Brain microvascular endothelial cell (primary cell): ENCODE data around the gene CTNND2.

ENCODE experiments used
- DNase-seq: peaks from one replicate; pipeline ENCODE4 v3.0.0-alpha.2; 2020
- H3K27ac ChIP-seq: fragments of 250-450 bp; sonication (Bioruptor Pico); 2 replicates; pipeline ENCODE4 v1.5.1; 2020; ENCODE audit warnings: mild to moderate bottlenecking, moderate library complexity
- H3K27me3 ChIP-seq: fragments of 250-450 bp; sonication (Bioruptor Pico); replicated peaks from 2 replicates; pipeline ENCODE4 v1.5.1; 2020; ENCODE audit warnings: mild to moderate bottlenecking
- H3K36me3 ChIP-seq: fragments of 250-450 bp; sonication (Bioruptor Pico); replicated peaks from 2 replicates; pipeline ENCODE4 v1.5.1; 2020; ENCODE audit warnings: mild to moderate bottlenecking
- H3K4me3 ChIP-seq: 2 replicates; pipeline ENCODE4 v1.5.1; 2011; ENCODE audit warnings: low read depth, mild to moderate bottlenecking, control low read depth, low read length, moderate library complexity
- in situ Hi-C: cut with HindIII; loops from 2 replicates; pipeline ENCODE4 v1.10.0; 2017; ENCODE audit warnings: low sequenced_read_pairs, low pct_ligation_motif_present
- TF ChIP-seq, protein P1 (sequence below): IDR thresholded peaks from 2 replicates; pipeline ENCODE4 v1.5.1; 2011; ENCODE audit warnings: low read depth, mild to moderate bottlenecking, moderate library complexity, low read length, control low read depth, inconsistent platforms; ENCODE audit errors: missing control alignments

Gene CTNND2

DNA sequence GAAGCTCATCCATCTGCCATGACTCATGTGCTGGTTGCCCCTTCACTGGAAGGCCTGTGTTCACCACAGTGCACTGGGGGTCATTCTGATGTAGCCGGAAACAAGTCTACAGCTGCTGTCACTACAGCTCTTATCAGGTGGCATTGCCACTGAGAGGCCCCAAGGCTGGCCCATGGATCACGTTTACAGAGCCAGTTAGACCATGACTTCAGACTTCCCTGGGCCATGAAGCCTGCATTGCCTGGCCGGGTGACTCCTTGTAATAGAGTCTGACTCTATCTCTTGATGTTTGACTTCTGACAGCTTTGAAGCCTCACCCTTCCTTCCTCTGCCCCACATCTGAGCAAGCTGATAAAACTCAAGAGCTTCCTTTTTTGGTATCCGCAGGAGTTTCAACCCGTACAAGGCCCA is 669.7 kb downstream of the CTNND2 start:
- TF ChIP-seq, protein P1, sequence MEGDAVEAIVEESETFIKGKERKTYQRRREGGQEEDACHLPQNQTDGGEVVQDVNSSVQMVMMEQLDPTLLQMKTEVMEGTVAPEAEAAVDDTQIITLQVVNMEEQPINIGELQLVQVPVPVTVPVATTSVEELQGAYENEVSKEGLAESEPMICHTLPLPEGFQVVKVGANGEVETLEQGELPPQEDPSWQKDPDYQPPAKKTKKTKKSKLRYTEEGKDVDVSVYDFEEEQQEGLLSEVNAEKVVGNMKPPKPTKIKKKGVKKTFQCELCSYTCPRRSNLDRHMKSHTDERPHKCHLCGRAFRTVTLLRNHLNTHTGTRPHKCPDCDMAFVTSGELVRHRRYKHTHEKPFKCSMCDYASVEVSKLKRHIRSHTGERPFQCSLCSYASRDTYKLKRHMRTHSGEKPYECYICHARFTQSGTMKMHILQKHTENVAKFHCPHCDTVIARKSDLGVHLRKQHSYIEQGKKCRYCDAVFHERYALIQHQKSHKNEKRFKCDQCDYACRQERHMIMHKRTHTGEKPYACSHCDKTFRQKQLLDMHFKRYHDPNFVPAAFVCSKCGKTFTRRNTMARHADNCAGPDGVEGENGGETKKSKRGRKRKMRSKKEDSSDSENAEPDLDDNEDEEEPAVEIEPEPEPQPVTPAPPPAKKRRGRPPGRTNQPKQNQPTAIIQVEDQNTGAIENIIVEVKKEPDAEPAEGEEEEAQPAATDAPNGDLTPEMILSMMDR = no peak
- Histone ChIP-seq H3K4me3 (no peak overlapping the region), H3K36me3 (no peaks in the 10 kb centered on the region), H3K27ac (no peak overlapping the region), H3K27me3 (no peaks in the 10 kb centered on the region)
- DNase-seq = no peak
- in situ Hi-C loops = no loop called here

DNA sequence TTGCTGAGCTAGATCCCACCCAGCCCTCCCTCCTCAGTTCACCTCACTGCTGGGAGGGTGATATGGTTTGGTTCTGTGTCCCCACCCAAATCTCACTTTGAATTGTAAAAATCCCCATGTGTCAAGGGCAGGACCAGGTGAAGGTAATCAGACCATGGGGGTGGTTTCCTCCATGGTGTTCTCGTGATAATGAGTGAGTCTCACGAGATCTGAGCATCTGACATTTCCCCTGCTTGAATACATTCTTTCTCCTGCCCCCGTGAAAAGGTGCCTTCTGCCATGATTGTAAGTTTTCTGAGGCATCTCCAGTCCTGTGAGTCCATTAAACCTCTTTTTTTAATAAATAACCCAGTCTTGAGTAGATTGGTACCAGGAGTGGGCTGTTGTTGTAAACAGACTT is 673.4 kb downstream of the CTNND2 start:
- DNase-seq = no peak
- TF ChIP-seq, protein P1 = no peak
- H3K36me3 ChIP-seq = no peaks in the 10 kb centered on the region
- H3K27ac ChIP-seq = no peak overlapping the region
- H3K27me3 ChIP-seq = no peaks in the 10 kb centered on the region
- in situ Hi-C loops = no loop called here
- H3K4me3 ChIP-seq = no peak overlapping the region

DNA sequence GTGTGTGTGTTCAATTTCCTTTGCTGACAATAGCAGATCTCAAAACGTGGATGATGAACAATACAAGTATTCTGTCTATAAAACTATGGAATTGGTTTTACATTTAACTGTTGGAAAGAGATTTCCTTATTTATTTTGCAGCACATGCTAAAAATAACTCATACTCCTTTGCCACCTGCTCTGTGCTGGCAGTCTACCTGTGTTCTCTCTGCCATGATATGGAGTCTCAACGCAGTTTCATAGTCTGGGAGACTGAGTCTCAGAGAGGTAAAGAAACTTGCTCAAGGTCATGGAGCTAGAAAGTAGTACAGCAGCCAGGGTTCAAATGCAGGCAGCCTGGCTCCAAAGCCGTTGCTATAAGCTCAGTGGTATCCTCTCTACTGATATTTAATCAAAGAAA is 677.2 kb downstream of the CTNND2 start:
- in situ Hi-C loops = no loop called here
- TF ChIP-seq, protein P1 = no peak

DNA sequence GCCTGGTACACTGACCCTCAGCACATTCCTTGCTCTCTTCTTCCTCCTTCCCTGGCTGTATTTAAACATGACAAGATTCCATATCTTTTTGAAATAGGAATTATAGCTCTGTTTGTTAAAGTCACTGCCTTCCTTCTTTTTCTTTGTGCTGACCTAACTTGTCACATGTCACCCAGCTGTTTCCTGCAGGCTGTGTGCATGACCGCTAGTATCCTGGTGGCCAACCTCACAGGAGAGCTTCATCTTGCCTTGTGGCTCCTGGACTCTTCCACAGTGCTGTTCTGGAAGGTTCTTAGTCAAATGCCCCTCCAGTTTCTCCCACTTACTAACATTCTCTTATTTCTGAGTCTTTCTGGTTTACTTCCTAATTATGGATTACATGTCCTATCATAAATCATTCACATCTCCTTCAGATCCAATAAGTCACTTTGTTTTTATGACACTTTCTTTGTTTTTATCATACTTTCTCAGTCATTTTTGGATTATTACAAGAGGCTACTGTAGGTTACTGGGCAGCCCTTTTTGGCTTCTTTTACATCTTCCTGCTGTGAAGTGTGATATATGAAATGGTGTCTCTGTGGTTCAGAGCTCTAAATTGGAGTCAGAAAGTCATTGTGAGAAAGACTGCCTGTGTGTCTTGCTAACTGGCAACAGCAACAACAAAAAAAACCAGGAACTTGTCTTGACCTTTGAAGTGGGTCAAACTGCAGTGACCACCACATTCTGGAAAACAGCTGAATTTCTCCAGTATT is 679.6 kb downstream of the CTNND2 start:
- Histone ChIP-seq H3K4me3 (no peak overlapping the region), H3K27me3 (no peaks in the 10 kb centered on the region), H3K27ac (no peak overlapping the region), H3K36me3 (no peaks in the 10 kb centered on the region)
- in situ Hi-C loops = no loop called here
- TF ChIP-seq, protein P1 = no peak
- no peak for DNase-seq

More for the DNA sequence above, 677.2 kb downstream of the CTNND2 start:
- Histone ChIP-seq H3K36me3 (no peaks in the 10 kb centered on the region), H3K4me3 (no peak overlapping the region), H3K27ac (no peak overlapping the region), H3K27me3 (no peaks in the 10 kb centered on the region)
- DNase-seq = no peak

DNA sequence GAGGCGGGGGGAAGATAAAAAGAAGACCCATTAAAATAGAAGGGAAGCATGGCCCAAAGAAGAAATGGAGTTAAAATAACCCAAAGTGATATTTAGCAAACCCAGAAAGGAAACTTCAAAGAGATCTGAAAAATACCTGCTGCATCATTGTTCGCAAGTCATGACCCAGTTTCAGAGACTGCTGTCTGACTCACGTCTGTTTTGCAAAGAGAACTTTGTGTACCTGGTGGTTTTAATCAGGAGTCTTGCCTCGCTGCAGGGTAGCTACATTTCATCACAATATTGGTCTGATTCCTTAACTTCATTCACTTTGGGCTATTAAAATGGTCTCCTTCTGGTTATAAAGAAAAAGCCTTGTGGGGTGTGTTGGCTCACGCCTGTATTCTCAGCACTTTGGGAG is 682.1 kb downstream of the CTNND2 start:
- H3K27me3 ChIP-seq = no peaks in the 10 kb centered on the region
- no peaks in the 10 kb centered on the region for H3K36me3 ChIP-seq
- no peak overlapping the region for H3K4me3 ChIP-seq
- in situ Hi-C loops = no loop called here
- no peak for DNase-seq
- H3K27ac ChIP-seq = no peak overlapping the region
- TF ChIP-seq, protein P1 = no peak
